Fibroblast of skin of left quadriceps (primary cell): ENCODE results near the gene TOP2B.
A peak's percentile ranks its signal among the peaks of the same experiment; 100 is the strongest.

Source experiments
- DNase-seq, 2 experiments: peaks; one replicate each; pipeline ENCODE4 v3.0.0-alpha.2; 2013; ENCODE audit warnings: low read depth in 2 of 2

TOP2B gene

GRCh38 chr3:25677121-25677520, 12.4 kb upstream of the TOP2B start:
- DNase-seq = no peak

GRCh38 chr3:25674670-25675069, 10.0 kb upstream of the TOP2B start:
- no peak for DNase-seq

GRCh38 chr3:25673738-25674298, 9.1 kb upstream of the TOP2B start:
- DNase-seq = no peak

- no peak for DNase-seq
Measured at GRCh38 chr3:25665315-25666280, 891 bp upstream of the TOP2B start.

GRCh38 chr3:25663869-25664811, 567 bp downstream of the TOP2B start:
- no peak for DNase-seq

GRCh38 chr3:25663347-25663868, 1.3 kb downstream of the TOP2B start:
- DNase-seq = no peak

GRCh38 chr3:25662736-25663320, 1.9 kb downstream of the TOP2B start:
- DNase-seq = no peak

- no peak for DNase-seq
Measured at GRCh38 chr3:25661694-25662437, 2.8 kb downstream of the TOP2B start.

- DNase-seq = no peak
Measured at GRCh38 chr3:25658836-25659235, 5.9 kb downstream of the TOP2B start.

GRCh38 chr3:25657293-25657692, 7.4 kb downstream of the TOP2B start:
- no peak for DNase-seq

- DNase-seq = no peak
Measured at GRCh38 chr3:25655659-25656058, 9.0 kb downstream of the TOP2B start.

- no peak for DNase-seq
Measured at GRCh38 chr3:25654576-25654975, 10.1 kb downstream of the TOP2B start.

- DNase-seq = no peak
Measured at GRCh38 chr3:25653322-25653721, 11.4 kb downstream of the TOP2B start.

- DNase-seq = no peak
Measured at GRCh38 chr3:25652921-25653320, 11.8 kb downstream of the TOP2B start.

GRCh38 chr3:25648925-25649830, 15.5 kb downstream of the TOP2B start:
- no peak for DNase-seq

- peak; percentile 49 to 57 for DNase-seq
Measured at GRCh38 chr3:25648107-25648535, 16.6 kb downstream of the TOP2B start.

GRCh38 chr3:25635038-25635437, 29.7 kb downstream of the TOP2B start:
- no peak for DNase-seq

GRCh38 chr3:25633919-25634318, 30.8 kb downstream of the TOP2B start:
- DNase-seq = no peak

GRCh38 chr3:25631989-25632388, 32.7 kb downstream of the TOP2B start:
- DNase-seq = no peak

- no peak for DNase-seq
Measured at GRCh38 chr3:25621087-25621486, 43.6 kb downstream of the TOP2B start.
